Measurements from ENCODE around the gene EFNA5.

- TF ChIP-seq EZH2 (IDR thresholded peaks at IDR 0.05) (no peak), POLR2AphosphoS5 (IDR thresholded peaks at IDR 0.05; ENCODE audit: borderline replicate concordance, low read depth, low read length) (no peak), FOXP2 (optimal IDR thresholded peaks at IDR 0.05; ENCODE audit: control extremely low read depth, extremely low read length, insufficient read depth) (no peak)
These were observed 303.3 kb downstream of the EFNA5 start for GRCh38 chr5:107367480-107367879.

Data from SK-N-MC (cell line).